HEK293 (cell line): ENCODE measurements around the gene NPR2.

Experiments used
- BCL11A ChIP-seq: fragments of 450-650 bp; formaldehyde crosslinking; IDR thresholded peaks from 2 replicates; pipeline ENCODE4 v1.5.1; 2016; ENCODE audit warnings: low read depth, missing biosample characterization, missing genetic modification characterization
- KLF10 ChIP-seq: fragments of 450-650 bp; IDR thresholded peaks from 2 replicates; pipeline ENCODE4 v1.5.1; 2018; ENCODE audit warnings: missing biosample characterization, mild to moderate bottlenecking, missing genetic modification characterization
- KLF8 ChIP-seq: fragments of 450-650 bp; formaldehyde crosslinking; IDR thresholded peaks from 2 replicates; pipeline ENCODE4 v1.5.1; 2016; ENCODE audit warnings: missing biosample characterization, missing genetic modification characterization
- SP7 ChIP-seq: fragments of 450-650 bp; formaldehyde crosslinking; IDR thresholded peaks from 2 replicates; pipeline ENCODE4 v1.5.1; 2016; ENCODE audit warnings: missing biosample characterization, missing genetic modification characterization
- ZEB2 ChIP-seq: fragments of 450-650 bp; formaldehyde crosslinking; IDR thresholded peaks from 2 replicates; pipeline ENCODE4 v1.5.1; 2016; ENCODE audit warnings: missing biosample characterization, missing genetic modification characterization
- ZNF174 ChIP-seq: fragments of 450-650 bp; formaldehyde crosslinking; IDR thresholded peaks from 2 replicates; pipeline ENCODE4 v1.5.0; 2017; ENCODE audit warnings: missing biosample characterization, mild to moderate bottlenecking, missing genetic modification characterization
- ZNF23 ChIP-seq: fragments of 450-650 bp; formaldehyde crosslinking; IDR thresholded peaks from 2 replicates; pipeline ENCODE4 v1.5.1; 2016; ENCODE audit warnings: missing biosample characterization, missing genetic modification characterization, borderline replicate concordance
- ZNF239 ChIP-seq: fragments of 450-650 bp; formaldehyde crosslinking; IDR thresholded peaks from 2 replicates; pipeline ENCODE4 v1.5.1; 2016; ENCODE audit warnings: missing biosample characterization, missing genetic modification characterization
- ZNF354C ChIP-seq: fragments of 450-650 bp; formaldehyde crosslinking; IDR thresholded peaks from 2 replicates; pipeline ENCODE4 v1.5.1; 2016; ENCODE audit warnings: missing biosample characterization, missing genetic modification characterization, low read depth, borderline replicate concordance
- ZNF555 ChIP-seq: fragments of 450-650 bp; formaldehyde crosslinking; conservative IDR thresholded peaks from 2 replicates; pipeline ENCODE4 v1.5.1; 2017; ENCODE audit warnings: missing biosample characterization, mild to moderate bottlenecking, missing genetic modification characterization, inconsistent platforms
- ZNF561 ChIP-seq: fragments of 450-650 bp; IDR thresholded peaks from 2 replicates; pipeline ENCODE4 v1.5.1; 2018; ENCODE audit warnings: missing biosample characterization, missing genetic modification characterization, borderline replicate concordance
- ZNF600 ChIP-seq: fragments of 450-650 bp; formaldehyde crosslinking; IDR thresholded peaks from 2 replicates; pipeline ENCODE4 v1.5.1; 2016; ENCODE audit warnings: missing biosample characterization, missing genetic modification characterization
- ZNF629 ChIP-seq: fragments of 450-650 bp; formaldehyde crosslinking; IDR thresholded peaks from 2 replicates; pipeline ENCODE4 v1.5.1; 2017; ENCODE audit warnings: missing biosample characterization, missing genetic modification characterization
- ZNF707 ChIP-seq: fragments of 450-650 bp; formaldehyde crosslinking; IDR thresholded peaks from 2 replicates; pipeline ENCODE4 v1.5.1; 2016; ENCODE audit warnings: missing biosample characterization, missing genetic modification characterization
- ZNF76 ChIP-seq: fragments of 450-650 bp; formaldehyde crosslinking; IDR thresholded peaks from 2 replicates; pipeline ENCODE4; 2016; ENCODE audit warnings: low read depth, missing biosample characterization, missing genetic modification characterization, borderline replicate concordance
- ZNF768 ChIP-seq: fragments of 450-650 bp; formaldehyde crosslinking; IDR thresholded peaks from 2 replicates; pipeline ENCODE4 v1.5.1; 2018; ENCODE audit warnings: missing biosample characterization, mild to moderate bottlenecking, missing genetic modification characterization
- ZNF785 ChIP-seq: fragments of 450-650 bp; formaldehyde crosslinking; IDR thresholded peaks from 2 replicates; pipeline ENCODE4 v1.5.1; 2016; ENCODE audit warnings: missing biosample characterization, missing genetic modification characterization
- ZNF791 ChIP-seq: fragments of 450-650 bp; formaldehyde crosslinking; IDR thresholded peaks from 2 replicates; pipeline ENCODE4 v1.5.1; 2016; ENCODE audit warnings: missing biosample characterization, missing genetic modification characterization
- TF ChIP-seq, protein P1 (sequence below): fragments of 450-650 bp; formaldehyde crosslinking; IDR thresholded peaks from 2 replicates; pipeline ENCODE4 v1.5.1; 2016; ENCODE audit warnings: missing biosample characterization, missing genetic modification characterization, borderline replicate concordance
- TF ChIP-seq, protein P2 (sequence below): fragments of 450-650 bp; formaldehyde crosslinking; IDR thresholded peaks from 2 replicates; pipeline ENCODE4 v1.5.1; 2016; ENCODE audit warnings: missing biosample characterization, missing genetic modification characterization
- TF ChIP-seq, protein P3 (sequence below): fragments of 450-650 bp; formaldehyde crosslinking; IDR thresholded peaks from 2 replicates; pipeline ENCODE4; 2016; ENCODE audit warnings: missing biosample characterization, missing genetic modification characterization
- TF ChIP-seq, protein P4 (sequence below): fragments of 450-650 bp; formaldehyde crosslinking; IDR thresholded peaks from 2 replicates; pipeline ENCODE4 v1.5.1; 2016; ENCODE audit warnings: missing biosample characterization, missing genetic modification characterization
- TF ChIP-seq, protein P5 (sequence below): fragments of 450-650 bp; formaldehyde crosslinking; IDR thresholded peaks from 2 replicates; pipeline ENCODE4 v1.5.1; 2016; ENCODE audit warnings: missing biosample characterization, missing genetic modification characterization
- TF ChIP-seq, protein P6 (sequence below): fragments of 450-650 bp; formaldehyde crosslinking; IDR thresholded peaks from 2 replicates; pipeline ENCODE4 v1.5.1; 2016; ENCODE audit warnings: missing biosample characterization, missing genetic modification characterization

The NPR2 gene

DNA sequence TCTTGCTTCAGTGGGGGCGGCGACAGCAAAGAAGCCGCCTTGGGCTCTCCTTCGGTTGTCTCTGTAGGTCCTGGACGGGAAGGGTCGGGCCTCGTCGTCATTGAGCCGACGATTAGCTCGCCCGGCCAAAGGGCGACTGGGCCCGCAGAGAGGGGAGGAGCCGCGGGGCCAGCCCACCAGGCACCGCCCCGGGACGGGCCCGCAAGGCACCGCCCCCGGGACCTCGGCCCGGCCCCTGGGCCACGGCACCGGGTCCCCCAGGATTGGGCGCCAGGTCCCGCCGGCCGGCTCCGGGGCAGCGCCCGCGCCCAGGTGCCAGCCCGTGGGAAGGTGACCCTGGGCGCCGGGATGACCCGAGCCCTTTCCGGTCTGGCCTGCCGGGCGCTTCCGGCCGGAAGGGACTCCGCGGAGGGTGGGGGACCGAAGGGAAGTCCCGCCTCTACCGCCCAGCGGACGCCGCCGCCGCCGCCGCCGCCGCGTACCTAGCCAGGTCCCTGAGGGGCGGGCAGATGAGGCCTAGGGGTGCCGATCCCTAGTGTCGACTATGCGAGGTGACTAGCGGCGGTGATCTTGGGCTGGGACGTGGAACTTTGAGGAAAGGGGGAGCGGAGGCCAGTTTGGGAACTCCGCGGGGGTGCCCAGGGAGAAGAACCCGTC lies 42.4 kb upstream of the NPR2 start, which contains the start of the genes GBA2 and RGP1 (continued):
- TF ChIP-seq, protein P1, sequence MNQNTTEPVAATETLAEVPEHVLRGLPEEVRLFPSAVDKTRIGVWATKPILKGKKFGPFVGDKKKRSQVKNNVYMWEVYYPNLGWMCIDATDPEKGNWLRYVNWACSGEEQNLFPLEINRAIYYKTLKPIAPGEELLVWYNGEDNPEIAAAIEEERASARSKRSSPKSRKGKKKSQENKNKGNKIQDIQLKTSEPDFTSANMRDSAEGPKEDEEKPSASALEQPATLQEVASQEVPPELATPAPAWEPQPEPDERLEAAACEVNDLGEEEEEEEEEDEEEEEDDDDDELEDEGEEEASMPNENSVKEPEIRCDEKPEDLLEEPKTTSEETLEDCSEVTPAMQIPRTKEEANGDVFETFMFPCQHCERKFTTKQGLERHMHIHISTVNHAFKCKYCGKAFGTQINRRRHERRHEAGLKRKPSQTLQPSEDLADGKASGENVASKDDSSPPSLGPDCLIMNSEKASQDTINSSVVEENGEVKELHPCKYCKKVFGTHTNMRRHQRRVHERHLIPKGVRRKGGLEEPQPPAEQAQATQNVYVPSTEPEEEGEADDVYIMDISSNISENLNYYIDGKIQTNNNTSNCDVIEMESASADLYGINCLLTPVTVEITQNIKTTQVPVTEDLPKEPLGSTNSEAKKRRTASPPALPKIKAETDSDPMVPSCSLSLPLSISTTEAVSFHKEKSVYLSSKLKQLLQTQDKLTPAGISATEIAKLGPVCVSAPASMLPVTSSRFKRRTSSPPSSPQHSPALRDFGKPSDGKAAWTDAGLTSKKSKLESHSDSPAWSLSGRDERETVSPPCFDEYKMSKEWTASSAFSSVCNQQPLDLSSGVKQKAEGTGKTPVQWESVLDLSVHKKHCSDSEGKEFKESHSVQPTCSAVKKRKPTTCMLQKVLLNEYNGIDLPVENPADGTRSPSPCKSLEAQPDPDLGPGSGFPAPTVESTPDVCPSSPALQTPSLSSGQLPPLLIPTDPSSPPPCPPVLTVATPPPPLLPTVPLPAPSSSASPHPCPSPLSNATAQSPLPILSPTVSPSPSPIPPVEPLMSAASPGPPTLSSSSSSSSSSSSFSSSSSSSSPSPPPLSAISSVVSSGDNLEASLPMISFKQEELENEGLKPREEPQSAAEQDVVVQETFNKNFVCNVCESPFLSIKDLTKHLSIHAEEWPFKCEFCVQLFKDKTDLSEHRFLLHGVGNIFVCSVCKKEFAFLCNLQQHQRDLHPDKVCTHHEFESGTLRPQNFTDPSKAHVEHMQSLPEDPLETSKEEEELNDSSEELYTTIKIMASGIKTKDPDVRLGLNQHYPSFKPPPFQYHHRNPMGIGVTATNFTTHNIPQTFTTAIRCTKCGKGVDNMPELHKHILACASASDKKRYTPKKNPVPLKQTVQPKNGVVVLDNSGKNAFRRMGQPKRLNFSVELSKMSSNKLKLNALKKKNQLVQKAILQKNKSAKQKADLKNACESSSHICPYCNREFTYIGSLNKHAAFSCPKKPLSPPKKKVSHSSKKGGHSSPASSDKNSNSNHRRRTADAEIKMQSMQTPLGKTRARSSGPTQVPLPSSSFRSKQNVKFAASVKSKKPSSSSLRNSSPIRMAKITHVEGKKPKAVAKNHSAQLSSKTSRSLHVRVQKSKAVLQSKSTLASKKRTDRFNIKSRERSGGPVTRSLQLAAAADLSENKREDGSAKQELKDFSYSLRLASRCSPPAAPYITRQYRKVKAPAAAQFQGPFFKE = no peak
- TF ChIP-seq ZNF23 = no peak
- TF ChIP-seq, protein P2, sequence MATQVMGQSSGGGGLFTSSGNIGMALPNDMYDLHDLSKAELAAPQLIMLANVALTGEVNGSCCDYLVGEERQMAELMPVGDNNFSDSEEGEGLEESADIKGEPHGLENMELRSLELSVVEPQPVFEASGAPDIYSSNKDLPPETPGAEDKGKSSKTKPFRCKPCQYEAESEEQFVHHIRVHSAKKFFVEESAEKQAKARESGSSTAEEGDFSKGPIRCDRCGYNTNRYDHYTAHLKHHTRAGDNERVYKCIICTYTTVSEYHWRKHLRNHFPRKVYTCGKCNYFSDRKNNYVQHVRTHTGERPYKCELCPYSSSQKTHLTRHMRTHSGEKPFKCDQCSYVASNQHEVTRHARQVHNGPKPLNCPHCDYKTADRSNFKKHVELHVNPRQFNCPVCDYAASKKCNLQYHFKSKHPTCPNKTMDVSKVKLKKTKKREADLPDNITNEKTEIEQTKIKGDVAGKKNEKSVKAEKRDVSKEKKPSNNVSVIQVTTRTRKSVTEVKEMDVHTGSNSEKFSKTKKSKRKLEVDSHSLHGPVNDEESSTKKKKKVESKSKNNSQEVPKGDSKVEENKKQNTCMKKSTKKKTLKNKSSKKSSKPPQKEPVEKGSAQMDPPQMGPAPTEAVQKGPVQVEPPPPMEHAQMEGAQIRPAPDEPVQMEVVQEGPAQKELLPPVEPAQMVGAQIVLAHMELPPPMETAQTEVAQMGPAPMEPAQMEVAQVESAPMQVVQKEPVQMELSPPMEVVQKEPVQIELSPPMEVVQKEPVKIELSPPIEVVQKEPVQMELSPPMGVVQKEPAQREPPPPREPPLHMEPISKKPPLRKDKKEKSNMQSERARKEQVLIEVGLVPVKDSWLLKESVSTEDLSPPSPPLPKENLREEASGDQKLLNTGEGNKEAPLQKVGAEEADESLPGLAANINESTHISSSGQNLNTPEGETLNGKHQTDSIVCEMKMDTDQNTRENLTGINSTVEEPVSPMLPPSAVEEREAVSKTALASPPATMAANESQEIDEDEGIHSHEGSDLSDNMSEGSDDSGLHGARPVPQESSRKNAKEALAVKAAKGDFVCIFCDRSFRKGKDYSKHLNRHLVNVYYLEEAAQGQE = no peak
- TF ChIP-seq, protein P3, sequence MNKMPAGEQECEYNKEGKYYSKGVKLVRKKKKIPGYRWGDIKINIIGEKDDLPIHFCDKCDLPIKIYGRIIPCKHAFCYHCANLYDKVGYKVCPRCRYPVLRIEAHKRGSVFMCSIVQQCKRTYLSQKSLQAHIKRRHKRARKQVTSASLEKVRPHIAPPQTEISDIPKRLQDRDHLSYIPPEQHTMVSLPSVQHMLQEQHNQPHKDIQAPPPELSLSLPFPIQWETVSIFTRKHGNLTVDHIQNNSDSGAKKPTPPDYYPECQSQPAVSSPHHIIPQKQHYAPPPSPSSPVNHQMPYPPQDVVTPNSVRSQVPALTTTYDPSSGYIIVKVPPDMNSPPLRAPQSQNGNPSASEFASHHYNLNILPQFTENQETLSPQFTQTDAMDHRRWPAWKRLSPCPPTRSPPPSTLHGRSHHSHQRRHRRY (tag by site-specific recombination) = no peak
- TF ChIP-seq, protein P4, sequence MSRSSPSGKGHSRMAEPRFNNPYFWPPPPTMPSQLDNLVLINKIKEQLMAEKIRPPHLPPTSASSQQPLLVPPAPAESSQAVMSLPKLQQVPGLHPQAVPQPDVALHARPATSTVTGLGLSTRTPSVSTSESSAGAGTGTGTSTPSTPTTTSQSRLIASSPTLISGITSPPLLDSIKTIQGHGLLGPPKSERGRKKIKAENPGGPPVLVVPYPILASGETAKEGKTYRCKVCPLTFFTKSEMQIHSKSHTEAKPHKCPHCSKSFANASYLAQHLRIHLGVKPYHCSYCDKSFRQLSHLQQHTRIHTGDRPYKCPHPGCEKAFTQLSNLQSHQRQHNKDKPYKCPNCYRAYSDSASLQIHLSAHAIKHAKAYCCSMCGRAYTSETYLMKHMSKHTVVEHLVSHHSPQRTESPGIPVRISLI (tag by site-specific recombination) = no peak
- no peak for TF ChIP-seq BCL11A (tag by site-specific recombination)
- peak; percentile 48; the same call in 1 of the 2 replicates for TF ChIP-seq ZEB2 (tag by site-specific recombination)
- no peak for TF ChIP-seq SP7 (tag by site-specific recombination)
- no peak for TF ChIP-seq ZNF629
- TF ChIP-seq KLF8 = peak; percentile 43; the same call in 1 of the 2 replicates
- TF ChIP-seq ZNF561 = peak; percentile 58; the same call in 1 of the 2 replicates
- TF ChIP-seq ZNF707 (tag by site-specific recombination) = no peak
- no peak for TF ChIP-seq ZNF600 (tag by site-specific recombination)
- no peak for TF ChIP-seq ZNF239
- TF ChIP-seq ZNF791 (tag by site-specific recombination) = no peak
- no peak for TF ChIP-seq ZNF768
- TF ChIP-seq, protein P5, sequence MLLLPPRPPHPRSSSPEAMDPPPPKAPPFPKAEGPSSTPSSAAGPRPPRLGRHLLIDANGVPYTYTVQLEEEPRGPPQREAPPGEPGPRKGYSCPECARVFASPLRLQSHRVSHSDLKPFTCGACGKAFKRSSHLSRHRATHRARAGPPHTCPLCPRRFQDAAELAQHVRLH (tag by site-specific recombination) = no peak
- no peak for TF ChIP-seq ZNF555 (tag by site-specific recombination)
- TF ChIP-seq ZNF785 (tag by site-specific recombination) = no peak
- TF ChIP-seq ZNF354C (tag by site-specific recombination) = no peak
- peak; percentile 43; the same call in 1 of the 2 replicates for TF ChIP-seq KLF10 (tag by site-specific recombination)
- TF ChIP-seq ZNF174 (tag by site-specific recombination) = no peak
- TF ChIP-seq, protein P6, sequence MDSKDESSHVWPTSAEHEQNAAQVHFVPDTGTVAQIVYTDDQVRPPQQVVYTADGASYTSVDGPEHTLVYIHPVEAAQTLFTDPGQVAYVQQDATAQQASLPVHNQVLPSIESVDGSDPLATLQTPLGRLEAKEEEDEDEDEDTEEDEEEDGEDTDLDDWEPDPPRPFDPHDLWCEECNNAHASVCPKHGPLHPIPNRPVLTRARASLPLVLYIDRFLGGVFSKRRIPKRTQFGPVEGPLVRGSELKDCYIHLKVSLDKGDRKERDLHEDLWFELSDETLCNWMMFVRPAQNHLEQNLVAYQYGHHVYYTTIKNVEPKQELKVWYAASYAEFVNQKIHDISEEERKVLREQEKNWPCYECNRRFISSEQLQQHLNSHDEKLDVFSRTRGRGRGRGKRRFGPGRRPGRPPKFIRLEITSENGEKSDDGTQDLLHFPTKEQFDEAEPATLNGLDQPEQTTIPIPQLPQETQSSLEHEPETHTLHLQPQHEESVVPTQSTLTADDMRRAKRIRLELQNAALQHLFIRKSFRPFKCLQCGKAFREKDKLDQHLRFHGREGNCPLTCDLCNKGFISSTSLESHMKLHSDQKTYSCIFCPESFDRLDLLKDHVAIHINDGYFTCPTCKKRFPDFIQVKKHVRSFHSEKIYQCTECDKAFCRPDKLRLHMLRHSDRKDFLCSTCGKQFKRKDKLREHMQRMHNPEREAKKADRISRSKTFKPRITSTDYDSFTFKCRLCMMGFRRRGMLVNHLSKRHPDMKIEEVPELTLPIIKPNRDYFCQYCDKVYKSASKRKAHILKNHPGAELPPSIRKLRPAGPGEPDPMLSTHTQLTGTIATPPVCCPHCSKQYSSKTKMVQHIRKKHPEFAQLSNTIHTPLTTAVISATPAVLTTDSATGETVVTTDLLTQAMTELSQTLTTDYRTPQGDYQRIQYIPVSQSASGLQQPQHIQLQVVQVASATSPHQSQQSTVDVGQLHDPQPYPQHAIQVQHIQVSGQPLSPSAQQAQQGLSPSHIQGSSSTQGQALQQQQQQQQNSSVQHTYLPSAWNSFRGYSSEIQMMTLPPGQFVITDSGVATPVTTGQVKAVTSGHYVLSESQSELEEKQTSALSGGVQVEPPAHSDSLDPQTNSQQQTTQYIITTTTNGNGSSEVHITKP (tag by site-specific recombination) = peak; percentile 99
- TF ChIP-seq ZNF76 = peak; percentile 11; the same call in 1 of the 2 replicates
